ENCODE measurements around the gene VAX1. TPM values are rescaled to one million over a fixed set of nuclear protein-coding genes. Genes with fewer than 3 reads are reported as not detected.

Gene VAX1
- total and polyA plus RNA-seq, 2 of the 4 experiments (the other 2 are of a cell fraction), result not detected

DNA sequence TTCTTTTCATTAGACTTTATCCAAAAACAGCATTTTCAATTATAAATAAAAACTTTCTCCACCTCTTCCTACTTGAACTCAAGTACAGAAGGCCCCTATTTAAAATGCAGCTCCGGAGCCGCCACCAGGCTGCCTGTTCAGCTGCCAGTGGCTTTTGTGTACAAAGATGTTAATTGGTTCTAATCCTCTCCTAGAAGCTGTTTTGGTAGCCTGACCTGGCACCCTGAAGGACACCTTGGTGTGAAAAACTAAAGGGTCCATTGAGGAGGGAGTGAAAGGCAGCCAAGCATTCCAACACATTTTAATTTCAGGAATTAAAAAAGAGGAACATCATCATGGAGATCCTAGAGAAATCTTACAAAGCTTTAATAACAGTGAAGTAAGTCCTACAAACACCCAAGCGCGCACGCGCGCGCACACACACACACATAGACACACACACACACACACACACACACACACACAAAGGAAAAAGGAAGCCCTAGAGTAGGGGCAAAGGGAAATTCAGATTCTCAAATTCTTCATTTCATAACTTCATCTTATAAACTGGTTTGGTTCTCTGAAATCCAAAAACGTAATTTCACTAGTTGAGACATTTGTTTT lies 41.4 kb downstream of the VAX1 start:
- H2AK5ac ChIP-seq (ENCODE audit: low read depth, low read length), result no peak overlapping the region
- H3K9me1 ChIP-seq (ENCODE audit: insufficient read depth, low read length), result no peaks in the 10 kb centered on the region
- TF ChIP-seq MAZ (IDR thresholded peaks at IDR 0.05; ENCODE audit: borderline replicate concordance, low read depth, low read length) (no peak), SMC3 (IDR thresholded peaks at IDR 0.05; ENCODE audit: low read depth, low read length) (no peak), MXI1 (IDR thresholded peaks at IDR 0.05; ENCODE audit: borderline replicate concordance, low read depth, low read length) (no peak)
- no TSS peak for BruUV-seq (replicated peaks)
- dilution Hi-C loops (cut with HindIII; ENCODE audit: low sequenced_read_pairs, unreplicated experiment), result no loop called here
- no peak for ATAC-seq (ENCODE audit: low read depth)
- H3K4ac ChIP-seq (ENCODE audit: low read depth, low read length), result no peak overlapping the region
- in situ Hi-C loops (cut with MboI; ENCODE audit: low sequenced_read_pairs), result no loop called here
- POLR2A ChIA-PET (ENCODE audit: unreplicated experiment), result no interaction called here
- H3K14ac ChIP-seq (replicated peaks; ENCODE audit: low read depth, low read length), result no peak overlapping the region
- no peaks in the 10 kb centered on the region for H3K4me1 ChIP-seq (ENCODE audit: control insufficient read depth, insufficient read depth, low read length)
- H3K56ac ChIP-seq (ENCODE audit: extremely low read depth, insufficient read depth, low read length), result no peak overlapping the region
- H2BK5ac ChIP-seq (ENCODE audit: low read depth, low read length, poor library complexity, severe bottlenecking), result no peak overlapping the region
- WGBS, 2 experiments (ENCODE audit: extremely low coverage in 2 of 2, insufficient read length in 1 of 2), result no CpG with 5 or more reads among the region's 9 CpGs
- no peak overlapping the region for H3K18ac ChIP-seq (ENCODE audit: low read depth, low read length)
- H2BK20ac ChIP-seq (ENCODE audit: low read depth, low read length), result no peak overlapping the region
- no peak for DNase-seq
- no peak overlapping the region for H4K5ac ChIP-seq (ENCODE audit: low read depth, low read length)
- H2BK15ac ChIP-seq (ENCODE audit: low read depth, low read length), result no peak overlapping the region
- H3K9me3 ChIP-seq (ENCODE audit: control insufficient read depth, insufficient read depth, low read length), result no peaks in the 10 kb centered on the region
- no peaks in the 10 kb centered on the region for H3K36me3 ChIP-seq (ENCODE audit: control insufficient read depth, insufficient read depth, low read length)
- no peaks in the 10 kb centered on the region for H4K20me1 ChIP-seq (ENCODE audit: insufficient read depth, low read length)
- H3K4me3 ChIP-seq (ENCODE audit: insufficient read depth, low read depth, low read length), result no peak overlapping the region
- H4K91ac ChIP-seq (ENCODE audit: insufficient read depth, low read depth, low read length), result no peak overlapping the region
- no peak overlapping the region for H4K8ac ChIP-seq (ENCODE audit: low read depth in 2 of 2, low read length in 2 of 2)
- no peak overlapping the region for H3K9ac ChIP-seq (ENCODE audit: low read depth, low read length)
- H3K23ac ChIP-seq (ENCODE audit: low read depth, low read length), result no peak overlapping the region
- H2AK9ac ChIP-seq (replicated peaks; ENCODE audit: low read depth, low read length, poor library complexity), result no peak overlapping the region
- no peak overlapping the region for H2BK120ac ChIP-seq (ENCODE audit: low read depth, low read length)
- CTCF ChIA-PET, result interaction anchor here (1.1 kb wide), 1 partner anchor 15 kb away, joined by 3 read pairs; no protein-coding TSS in a partner anchor
- H3K79me1 ChIP-seq (ENCODE audit: low read depth in 1 of 2, low read length in 2 of 2), result no peaks in the 10 kb centered on the region
- no peak overlapping the region for H3K27ac ChIP-seq (ENCODE audit: insufficient read depth, low read length)
- H3K27me3 ChIP-seq (ENCODE audit: control insufficient read depth, insufficient read depth, low read length), result no peaks in the 10 kb centered on the region
- H3K4me2 ChIP-seq (ENCODE audit: low read depth, low read length), result no peak overlapping the region
- H2AFZ ChIP-seq (replicated peaks; ENCODE audit: low read length, poor library complexity), result no peak overlapping the region
- intact Hi-C loops (cut with micrococcal nuclease), result no loop called here
